ENCODE results near the gene USP3. TPM values are rescaled to one million over a fixed set of nuclear protein-coding genes. Genes with fewer than 3 reads are reported as not detected.

USP3 gene
- total and polyA plus RNA-seq, 4 donors, result 8.5 to 25.4 (median 14.8) TPM

DNA sequence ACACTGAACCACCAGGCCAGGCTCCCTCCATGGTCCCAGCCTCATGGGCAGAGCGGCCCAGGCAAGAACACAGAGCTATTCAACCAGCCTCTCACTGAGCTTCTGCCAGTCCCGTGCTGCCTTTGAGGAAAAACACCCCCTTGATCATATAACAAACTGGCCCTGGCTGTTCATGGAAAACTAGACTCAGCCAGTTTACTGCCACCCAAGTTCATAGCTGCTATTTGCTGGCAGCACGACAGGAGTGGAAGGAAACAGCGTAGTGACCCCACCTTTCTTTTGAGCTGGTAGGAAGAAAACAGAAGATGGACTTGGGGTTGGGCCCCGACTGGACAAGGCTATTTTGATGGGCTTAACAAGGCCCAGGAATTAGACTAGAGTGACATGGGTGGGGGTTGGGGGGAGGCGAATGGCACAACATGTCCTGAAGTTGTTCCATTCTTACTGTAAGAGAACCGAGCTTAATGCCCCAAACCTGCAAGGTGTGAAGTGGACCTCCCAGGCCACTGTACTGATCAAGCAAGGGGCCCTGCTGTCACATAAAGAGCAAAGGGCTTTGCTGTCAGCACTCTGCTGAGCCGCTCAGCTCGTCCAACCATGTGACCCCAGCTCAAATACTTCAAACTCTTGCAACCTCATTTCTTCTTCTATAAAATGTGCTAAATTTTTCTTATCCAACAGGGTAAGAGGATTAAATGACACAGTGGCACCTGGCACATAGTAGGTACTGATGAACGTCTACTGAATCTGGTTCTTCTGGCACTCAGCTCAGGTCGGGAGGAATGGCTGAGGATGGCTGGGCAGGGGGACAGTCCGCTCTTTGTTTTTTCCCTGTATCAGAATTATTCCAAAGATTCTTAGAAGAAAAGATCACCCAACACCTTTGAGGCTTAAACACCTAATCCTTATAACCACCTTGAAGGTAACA is 94.3 kb downstream of the USP3 start:
- TF ChIP-seq FOXA1 (IDR thresholded peaks at IDR 0.05), result no peak
- no peak for DNase-seq (ENCODE audit: low spot score)
- H3K9ac ChIP-seq (ENCODE audit: low read depth in 1 of 2, low read length in 2 of 2), result peak overlapping the region; percentile 5 to 57
- WGBS, result 71% methylated on average over 12 of the region's 12 CpGs
- peaks cover 0 to 5% (median 3%) of the 10 kb centered on the region in 4 donors for H3K36me3 ChIP-seq (ENCODE audit: control insufficient read depth in 4 of 4, insufficient read depth in 3 of 4, low read depth in 1 of 4, low read length in 3 of 4)
- no peaks in the 10 kb centered on the region for H3K9me3 ChIP-seq (ENCODE audit: control insufficient read depth in 4 of 4, low read length in 3 of 4)
- peak overlapping the region; percentile 88 to 98 for H3K27ac ChIP-seq (ENCODE audit: low read depth in 1 of 2, low read length in 2 of 2)
- H3K27me3 ChIP-seq (ENCODE audit: control insufficient read depth in 4 of 4, insufficient read depth in 4 of 4, low read length in 3 of 4), result no peaks in the 10 kb centered on the region
- H3K4me1 ChIP-seq (ENCODE audit: control insufficient read depth in 4 of 4, insufficient read depth in 4 of 4, low read length in 3 of 4), result peaks cover 0 to 25% (median 17%) of the 10 kb centered on the region in 4 donors
- peak overlapping the region in 2 of 3 donors; percentile 60 to 66 for H3K4me3 ChIP-seq (ENCODE audit: low read depth in 1 of 3, low read length in 3 of 3)

DNA sequence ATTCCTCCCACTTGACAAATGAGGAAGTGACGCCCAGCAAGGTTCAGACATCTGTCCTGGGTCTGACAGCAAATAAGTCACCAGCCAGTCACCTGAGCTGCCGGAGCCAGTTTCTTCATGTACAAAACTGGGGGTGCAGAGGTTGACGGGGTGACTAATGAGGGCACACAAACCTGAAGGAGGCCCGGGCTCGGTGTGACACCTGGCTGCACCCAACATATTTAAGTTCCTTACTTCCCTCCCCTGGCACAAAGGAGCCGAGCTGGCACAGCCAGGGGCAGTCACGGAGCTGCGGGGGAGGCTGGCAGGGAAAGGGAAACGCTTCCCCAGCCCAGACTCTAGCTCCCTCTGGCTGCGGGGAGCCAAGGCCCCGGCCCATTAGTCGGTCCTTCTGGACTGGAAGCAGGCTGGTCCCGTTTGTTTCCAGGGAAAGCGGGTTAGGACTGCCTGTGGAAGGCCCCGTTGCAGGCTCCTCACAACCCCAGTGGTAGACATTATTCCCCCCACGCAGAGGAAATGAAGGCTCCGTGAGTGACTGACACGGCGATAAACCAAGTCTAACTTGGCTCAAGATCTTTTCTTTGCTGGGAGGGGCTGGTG is 95.1 kb downstream of the USP3 start:
- DNase-seq (ENCODE audit: low spot score), result no peak
- H3K36me3 ChIP-seq (ENCODE audit: control insufficient read depth in 4 of 4, insufficient read depth in 3 of 4, low read depth in 1 of 4, low read length in 3 of 4), result no peaks in the 10 kb centered on the region
- peak overlapping the region; percentile 88 to 98 for H3K27ac ChIP-seq (ENCODE audit: low read depth in 1 of 2, low read length in 2 of 2)
- peak; percentile 25 to 32 for TF ChIP-seq RXRA (IDR thresholded peaks at IDR 0.05)
- TF ChIP-seq FOXA1 (IDR thresholded peaks at IDR 0.05), result no peak
- TF ChIP-seq GABPA (IDR thresholded peaks at IDR 0.05 in 1 of 2, conservative IDR thresholded peaks at IDR 0.05 in 1 of 2), result no peak
- TF ChIP-seq EGR1 (IDR thresholded peaks at IDR 0.05; ENCODE audit: low read depth in 2 of 2), result peak; percentile 92 to 97
- peak; percentile 50 for TF ChIP-seq TAF1 (conservative IDR thresholded peaks at IDR 0.05)
- TF ChIP-seq, protein P1, sequence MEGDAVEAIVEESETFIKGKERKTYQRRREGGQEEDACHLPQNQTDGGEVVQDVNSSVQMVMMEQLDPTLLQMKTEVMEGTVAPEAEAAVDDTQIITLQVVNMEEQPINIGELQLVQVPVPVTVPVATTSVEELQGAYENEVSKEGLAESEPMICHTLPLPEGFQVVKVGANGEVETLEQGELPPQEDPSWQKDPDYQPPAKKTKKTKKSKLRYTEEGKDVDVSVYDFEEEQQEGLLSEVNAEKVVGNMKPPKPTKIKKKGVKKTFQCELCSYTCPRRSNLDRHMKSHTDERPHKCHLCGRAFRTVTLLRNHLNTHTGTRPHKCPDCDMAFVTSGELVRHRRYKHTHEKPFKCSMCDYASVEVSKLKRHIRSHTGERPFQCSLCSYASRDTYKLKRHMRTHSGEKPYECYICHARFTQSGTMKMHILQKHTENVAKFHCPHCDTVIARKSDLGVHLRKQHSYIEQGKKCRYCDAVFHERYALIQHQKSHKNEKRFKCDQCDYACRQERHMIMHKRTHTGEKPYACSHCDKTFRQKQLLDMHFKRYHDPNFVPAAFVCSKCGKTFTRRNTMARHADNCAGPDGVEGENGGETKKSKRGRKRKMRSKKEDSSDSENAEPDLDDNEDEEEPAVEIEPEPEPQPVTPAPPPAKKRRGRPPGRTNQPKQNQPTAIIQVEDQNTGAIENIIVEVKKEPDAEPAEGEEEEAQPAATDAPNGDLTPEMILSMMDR (IDR thresholded peaks at IDR 0.05; ENCODE audit: low read depth, low read length, missing input control), result peak; percentile 73
- peak; percentile 90 to 91 for TF ChIP-seq RAD21 (IDR thresholded peaks at IDR 0.05)
- peak; percentile 7 for TF ChIP-seq YY1 (IDR thresholded peaks at IDR 0.05)
- no peaks in the 10 kb centered on the region for H3K27me3 ChIP-seq (ENCODE audit: control insufficient read depth in 4 of 4, insufficient read depth in 4 of 4, low read length in 3 of 4)
- peak overlapping the region; percentile 60 to 75 (median 66) for H3K4me3 ChIP-seq (ENCODE audit: low read depth in 1 of 3, low read length in 3 of 3)
- WGBS, result 15% methylated on average over 19 of the region's 19 CpGs
- peak overlapping the region; percentile 34 to 86 for H3K9ac ChIP-seq (ENCODE audit: low read depth in 1 of 2, low read length in 2 of 2)
- peaks cover 0 to 25% (median 17%) of the 10 kb centered on the region in 4 donors for H3K4me1 ChIP-seq (ENCODE audit: control insufficient read depth in 4 of 4, insufficient read depth in 4 of 4, low read length in 3 of 4)
- H3K9me3 ChIP-seq (ENCODE audit: control insufficient read depth in 4 of 4, low read length in 3 of 4), result no peaks in the 10 kb centered on the region

DNA sequence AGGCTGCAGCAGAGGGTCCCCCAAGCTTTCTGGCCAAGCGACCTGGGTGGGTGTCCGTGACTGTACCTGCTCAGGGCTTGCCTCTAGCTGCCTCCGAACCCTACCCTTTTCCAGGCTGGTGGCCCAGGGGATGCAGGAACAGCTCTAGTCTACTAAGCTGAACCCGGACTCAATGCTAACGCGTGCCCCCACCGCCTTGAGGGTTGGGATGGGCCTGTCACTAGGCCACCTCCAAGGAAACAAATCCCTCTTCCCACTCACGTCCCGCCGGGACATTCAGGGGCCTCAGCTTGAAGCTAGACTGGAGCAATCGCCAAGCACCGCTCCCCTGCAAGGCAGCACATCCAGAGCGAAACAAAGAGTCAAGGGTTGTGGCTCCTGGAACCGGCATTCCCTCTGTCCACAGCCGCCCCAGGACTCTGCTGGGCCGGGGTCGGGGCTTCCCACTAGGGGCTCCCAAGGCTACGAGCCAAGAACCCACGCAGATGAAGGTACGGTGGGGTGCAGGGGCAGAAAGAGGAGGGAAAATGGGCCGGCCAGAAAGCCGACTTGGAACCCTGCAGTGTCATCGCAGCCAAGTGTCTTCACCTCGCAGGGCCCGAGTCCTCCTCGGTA is 95.7 kb downstream of the USP3 start:
- H3K9ac ChIP-seq (ENCODE audit: low read depth in 1 of 2, low read length in 2 of 2), result peak overlapping the region; percentile 34 to 86
- WGBS, result 5% methylated on average over 26 of the region's 26 CpGs
- no peak for DNase-seq (ENCODE audit: low spot score)
- H3K4me1 ChIP-seq (ENCODE audit: control insufficient read depth in 4 of 4, insufficient read depth in 4 of 4, low read length in 3 of 4), result peaks cover 0 to 25% (median 17%) of the 10 kb centered on the region in 4 donors
- H3K4me3 ChIP-seq (ENCODE audit: low read depth in 1 of 3, low read length in 3 of 3), result peak overlapping the region; percentile 60 to 75 (median 66)
- no peaks in the 10 kb centered on the region for H3K9me3 ChIP-seq (ENCODE audit: control insufficient read depth in 4 of 4, low read length in 3 of 4)
- peak overlapping the region; percentile 88 to 98 for H3K27ac ChIP-seq (ENCODE audit: low read depth in 1 of 2, low read length in 2 of 2)
- H3K36me3 ChIP-seq (ENCODE audit: control insufficient read depth in 4 of 4, insufficient read depth in 3 of 4, low read depth in 1 of 4, low read length in 3 of 4), result no peaks in the 10 kb centered on the region
- TF ChIP-seq YY1 (IDR thresholded peaks at IDR 0.05) (peak; percentile 3), FOXA2 (IDR thresholded peaks at IDR 0.05) (no peak)
- no peaks in the 10 kb centered on the region for H3K27me3 ChIP-seq (ENCODE audit: control insufficient read depth in 4 of 4, insufficient read depth in 4 of 4, low read length in 3 of 4)

All from liver (tissue), 9 donors.